ENCODE data around the gene C17orf67. TPM values are rescaled to one million over a fixed set of nuclear protein-coding genes. Genes with fewer than 3 reads are reported as not detected.

Gene C17orf67
- total RNA-seq, 1 donor from 2014 or later = 10.1 TPM

DNA sequence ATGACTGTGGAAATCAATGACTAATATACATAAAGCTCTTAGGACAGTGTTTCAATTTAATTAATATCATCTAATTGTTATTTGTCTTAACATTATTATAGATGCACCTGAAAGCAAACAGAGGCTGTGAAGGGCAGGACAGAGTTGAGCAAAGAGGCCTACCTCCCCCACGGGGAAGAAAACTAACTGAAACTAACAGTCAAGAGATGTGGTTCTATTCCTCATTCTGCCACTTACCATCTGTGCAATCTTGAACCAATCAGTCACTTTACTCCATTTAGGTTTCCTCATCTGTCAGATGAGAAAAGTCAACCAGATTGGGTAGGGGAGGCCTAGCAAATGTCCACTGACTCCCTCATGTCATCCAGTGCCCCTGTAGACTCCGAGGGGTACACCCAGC, 59.1 kb downstream of the C17orf67 start:
- intact Hi-C loops (cut with DNase I) = no loop called here
- H3K9me3 ChIP-seq = no peaks in the 10 kb centered on the region

DNA sequence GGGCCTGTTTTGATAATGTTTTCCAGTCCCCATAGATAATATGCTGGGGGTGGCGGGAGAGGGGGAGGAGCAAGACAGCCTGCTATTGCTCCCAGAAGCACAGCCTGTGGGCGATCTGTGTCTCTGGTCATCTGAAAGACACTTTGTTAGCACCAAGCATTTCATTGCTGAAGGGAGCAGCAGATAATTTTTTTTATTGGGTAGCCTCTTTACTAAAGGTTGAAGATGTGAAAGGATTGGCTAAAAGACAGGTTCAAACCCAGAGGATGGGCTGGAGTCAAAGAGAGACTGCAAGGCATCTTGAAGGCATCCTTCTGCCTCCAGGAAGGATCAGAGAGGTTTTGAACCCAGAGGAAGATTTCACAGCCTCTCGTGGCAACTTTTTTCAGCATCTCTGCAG, 60.6 kb downstream of the C17orf67 start:
- no peaks in the 10 kb centered on the region for H3K4me1 ChIP-seq
- no peak overlapping the region for H3K4me3 ChIP-seq
- DNase-seq (ENCODE audit: low spot score in 2 of 2) = no peak
- no peaks in the 10 kb centered on the region for H3K9me3 ChIP-seq
- no peaks in the 10 kb centered on the region for H3K27me3 ChIP-seq
- intact Hi-C loops (cut with DNase I) = no loop called here
- H3K36me3 ChIP-seq = no peaks in the 10 kb centered on the region
- H3K27ac ChIP-seq = no peak overlapping the region
- TF ChIP-seq, protein P1, sequence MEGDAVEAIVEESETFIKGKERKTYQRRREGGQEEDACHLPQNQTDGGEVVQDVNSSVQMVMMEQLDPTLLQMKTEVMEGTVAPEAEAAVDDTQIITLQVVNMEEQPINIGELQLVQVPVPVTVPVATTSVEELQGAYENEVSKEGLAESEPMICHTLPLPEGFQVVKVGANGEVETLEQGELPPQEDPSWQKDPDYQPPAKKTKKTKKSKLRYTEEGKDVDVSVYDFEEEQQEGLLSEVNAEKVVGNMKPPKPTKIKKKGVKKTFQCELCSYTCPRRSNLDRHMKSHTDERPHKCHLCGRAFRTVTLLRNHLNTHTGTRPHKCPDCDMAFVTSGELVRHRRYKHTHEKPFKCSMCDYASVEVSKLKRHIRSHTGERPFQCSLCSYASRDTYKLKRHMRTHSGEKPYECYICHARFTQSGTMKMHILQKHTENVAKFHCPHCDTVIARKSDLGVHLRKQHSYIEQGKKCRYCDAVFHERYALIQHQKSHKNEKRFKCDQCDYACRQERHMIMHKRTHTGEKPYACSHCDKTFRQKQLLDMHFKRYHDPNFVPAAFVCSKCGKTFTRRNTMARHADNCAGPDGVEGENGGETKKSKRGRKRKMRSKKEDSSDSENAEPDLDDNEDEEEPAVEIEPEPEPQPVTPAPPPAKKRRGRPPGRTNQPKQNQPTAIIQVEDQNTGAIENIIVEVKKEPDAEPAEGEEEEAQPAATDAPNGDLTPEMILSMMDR (IDR thresholded peaks at IDR 0.05) = no peak

More for the DNA sequence above, 59.1 kb downstream of the C17orf67 start:
- Histone ChIP-seq H3K4me3 (no peak overlapping the region), H3K27ac (no peak overlapping the region), H3K27me3 (no peaks in the 10 kb centered on the region), H3K4me1 (no peaks in the 10 kb centered on the region), H3K36me3 (no peaks in the 10 kb centered on the region)
- TF ChIP-seq, protein P1 (IDR thresholded peaks at IDR 0.05) = no peak
- DNase-seq (ENCODE audit: low spot score in 2 of 2) = no peak

DNA sequence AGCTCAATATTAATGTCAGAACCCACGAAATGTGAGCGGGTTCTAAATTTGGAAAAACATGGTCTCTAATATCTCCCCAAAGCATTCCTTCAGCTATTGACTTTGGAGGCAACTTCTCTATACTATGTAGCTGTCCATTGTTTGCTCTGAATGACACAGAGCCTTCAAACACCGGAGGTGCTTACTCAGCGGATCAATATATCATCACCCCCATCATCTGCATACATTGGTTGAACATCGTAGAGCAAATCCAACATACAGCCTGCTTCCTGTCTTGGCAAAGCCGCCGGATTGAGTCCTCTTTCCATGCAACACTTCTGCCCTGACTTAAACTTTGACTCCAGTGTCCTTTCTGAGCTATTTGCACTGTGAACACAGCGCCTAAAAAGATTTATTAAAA, 61.3 kb downstream of the C17orf67 start:
- TF ChIP-seq, protein P1 (IDR thresholded peaks at IDR 0.05) = no peak
- no peak for DNase-seq (ENCODE audit: low spot score in 2 of 2)
- no peak overlapping the region for H3K27ac ChIP-seq
- no peak overlapping the region for H3K4me3 ChIP-seq
- H3K4me1 ChIP-seq = no peaks in the 10 kb centered on the region
- no peaks in the 10 kb centered on the region for H3K36me3 ChIP-seq
- H3K9me3 ChIP-seq = no peaks in the 10 kb centered on the region
- no peaks in the 10 kb centered on the region for H3K27me3 ChIP-seq
- intact Hi-C loops (cut with DNase I) = no loop called here

DNA sequence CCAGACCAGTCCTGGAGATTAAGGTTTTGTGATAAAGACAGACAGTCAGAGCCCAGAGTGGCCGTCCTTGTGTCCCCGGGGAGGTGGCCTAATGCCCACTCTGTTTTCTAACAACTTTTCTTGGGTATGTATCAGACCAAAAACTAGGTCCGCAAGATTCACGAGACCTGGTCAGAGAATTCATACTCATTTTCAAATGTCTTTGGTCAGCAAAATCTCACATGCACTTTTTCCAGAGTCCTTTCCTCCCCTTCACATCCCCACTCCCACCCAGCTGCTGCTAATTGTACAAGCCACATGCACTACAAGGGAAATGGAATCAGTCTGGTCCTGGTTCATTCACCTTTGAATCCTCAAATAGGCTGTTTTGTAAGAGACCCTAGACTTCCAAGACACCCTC, 61.7 kb downstream of the C17orf67 start:
- intact Hi-C loops (cut with DNase I) = no loop called here
- TF ChIP-seq, protein P1 (IDR thresholded peaks at IDR 0.05) = no peak

DNA sequence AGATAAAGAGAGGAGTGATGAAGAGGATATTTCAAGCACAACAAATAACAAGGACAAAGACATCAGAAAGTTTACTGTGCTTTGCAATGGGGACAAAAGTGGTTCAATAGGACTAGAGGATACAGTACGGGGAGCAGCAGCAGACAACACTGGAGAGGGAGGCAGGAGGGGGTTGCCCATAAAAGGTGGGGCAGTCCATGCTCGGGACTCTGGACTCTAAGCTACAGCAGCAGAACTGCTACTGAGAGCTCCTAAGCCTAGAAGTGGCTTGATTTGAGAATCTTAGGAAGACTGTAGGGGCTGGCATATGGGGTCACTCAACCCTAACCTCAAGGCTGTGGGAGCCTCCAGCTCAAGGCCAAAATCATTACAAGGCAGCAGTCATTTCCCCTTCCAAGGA, 62.2 kb downstream of the C17orf67 start:
- Histone ChIP-seq H3K9me3 (no peaks in the 10 kb centered on the region), H3K36me3 (no peaks in the 10 kb centered on the region), H3K27ac (no peak overlapping the region), H3K27me3 (no peaks in the 10 kb centered on the region), H3K4me1 (no peaks in the 10 kb centered on the region), H3K4me3 (no peak overlapping the region)
- TF ChIP-seq, protein P1 (IDR thresholded peaks at IDR 0.05) = no peak
- no peak for DNase-seq (ENCODE audit: low spot score in 2 of 2)
- intact Hi-C loops (cut with DNase I) = no loop called here

More for the DNA sequence above, 61.7 kb downstream of the C17orf67 start:
- no peak for DNase-seq (ENCODE audit: low spot score in 2 of 2)
- Histone ChIP-seq H3K4me1 (no peaks in the 10 kb centered on the region), H3K36me3 (no peaks in the 10 kb centered on the region), H3K4me3 (no peak overlapping the region), H3K9me3 (no peaks in the 10 kb centered on the region), H3K27ac (no peak overlapping the region), H3K27me3 (no peaks in the 10 kb centered on the region)

DNA sequence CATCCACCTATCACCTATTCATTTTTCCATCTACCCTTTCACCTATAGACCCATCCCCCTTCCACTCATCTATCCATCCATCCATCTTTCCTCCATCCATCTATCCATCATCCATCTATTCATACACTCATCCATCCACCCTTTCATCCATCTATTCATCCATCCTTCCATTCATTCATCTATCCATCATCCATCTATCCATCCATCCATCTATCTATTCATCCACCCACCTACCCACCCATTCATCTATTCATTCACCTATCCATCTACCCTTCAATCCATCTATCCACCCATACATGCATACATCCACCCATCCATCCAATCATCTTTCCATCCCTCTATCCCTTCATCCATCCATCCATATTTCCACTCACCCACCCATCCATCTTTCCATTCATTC, 63.3 kb downstream of the C17orf67 start:
- Histone ChIP-seq H3K4me1 (no peaks in the 10 kb centered on the region), H3K36me3 (no peaks in the 10 kb centered on the region), H3K9me3 (no peaks in the 10 kb centered on the region), H3K27me3 (no peaks in the 10 kb centered on the region), H3K27ac (no peak overlapping the region), H3K4me3 (no peak overlapping the region)
- TF ChIP-seq, protein P1 (IDR thresholded peaks at IDR 0.05) = no peak
- no peak for DNase-seq (ENCODE audit: low spot score in 2 of 2)
- intact Hi-C loops (cut with DNase I) = no loop called here

All from ascending aorta (tissue), 2 donors.